Right lobe of liver (tissue), 6 donors: ENCODE measurements around the gene TMUB1. TPM values are rescaled to one million over a fixed set of nuclear protein-coding genes. Genes with fewer than 3 reads are reported as not detected.
A peak's percentile ranks its signal among the peaks of the same experiment; 100 is the strongest.

Experiments
- ATAC-seq, 4 donors: fragments of 200-7000 bp; cut with Tn5 transposase; one replicate each; pipeline ENCODE4 v1.9.1; 2020; ENCODE audit warnings: mild to moderate bottlenecking in 4 of 4, moderate library complexity in 4 of 4
- DNase-seq, 3 donors: peaks; one replicate each; pipeline ENCODE4 v3.0.0-alpha.2; 2020
- H3K27ac ChIP-seq, 3 donors: fragments of 200-600 bp; one replicate each; pipeline ENCODE4 v1.8.0; 2022
- H3K27me3 ChIP-seq, 2 donors: fragments of 200-600 bp; one replicate each; pipeline ENCODE4 v1.8.0; 2022
- H3K36me3 ChIP-seq, 4 donors: fragments of 200-600 bp; sonication (generic) in 1 of 4; one replicate each; pipeline versions ENCODE4 v1.5.1 to v1.8.0; 2017 to 2022; ENCODE audit warnings: control low read depth in 1 of 4
- H3K4me1 ChIP-seq, 4 donors: fragments of 200-600 bp; sonication (generic) in 1 of 4; one replicate each; pipeline versions ENCODE4 v1.5.1 to v1.8.0; 2017 to 2022; ENCODE audit warnings: control low read depth in 1 of 4
- H3K4me3 ChIP-seq, 3 donors: fragments of 200-600 bp; one replicate each; pipeline ENCODE4 v1.8.0; 2022
- H3K9me3 ChIP-seq, 4 donors: fragments of 200-600 bp; sonication (generic) in 1 of 4; one replicate each; pipeline versions ENCODE4 v1.5.1 to v1.8.0; 2017 to 2022; ENCODE audit warnings: control low read depth in 1 of 4
- POLR2A ChIP-seq: fragments of 450-650 bp; IDR thresholded peaks from one replicate; pipeline ENCODE4 v1.6.1; 2017; ENCODE audit warnings: antibody characterized with exemption, mild to moderate bottlenecking
- WGBS: methylation state at CpG from one replicate; pipeline ENCODE4 v1.1.6; 2018; ENCODE audit warnings: low coverage, low lambda C conversion rate; ENCODE audit not compliant: insufficient coverage; ENCODE audit errors: missing lambda C conversion rate; 5-methylcytosine and 5-hydroxymethylcytosine counted together
- intact Hi-C, 2 donors: fragments of 100-400 bp; cut with DNase I; formaldehyde crosslinking; loops; one replicate each; pipeline versions ENCODE4 v1.11.2 to v1.14.1; 2022
- total RNA-seq, 6 experiments: library from RNA; depleted of rRNA in 2 of 6; stranded (reverse); fragments of >200 nt in 2 of 6; fragmentation: NEBNext Ultra II Directional in 3 of 6; extraction: Animal tissue kit (Norgen Biotek cat#: 25700) in 3 of 6; gene quantifications; one replicate each; pipeline versions ENCODE4 v1.1.0 to v1.2.4, GENCODE V29; 2016 to 2023
- TF ChIP-seq, protein P1 (sequence below), 4 donors: fragments of 200-600 bp in 3 of 4; fragments of 450-650 bp in 1 of 4; IDR thresholded peaks; one replicate each; pipeline versions ENCODE4 v1.5.1 to v1.8.0; 2016 to 2022; ENCODE audit warnings: antibody characterized with exemption in 4 of 4, mild to moderate bottlenecking in 2 of 4
- donor health status: DM: no; HTN: yes; CAD: no.
- donor health status: DM: no; HTN: no; CAD: no.
- donor health status: DM: no; HTN: no; CAD: no.
- donor health status: DM: no; HTN: yes; CAD: no.
- donor health status: DM: no; HTN: yes; CAD: no.

The TMUB1 gene
- total RNA-seq, 6 experiments from 2014 or later = 27.7 to 63.1 (median 41.8) TPM

DNA sequence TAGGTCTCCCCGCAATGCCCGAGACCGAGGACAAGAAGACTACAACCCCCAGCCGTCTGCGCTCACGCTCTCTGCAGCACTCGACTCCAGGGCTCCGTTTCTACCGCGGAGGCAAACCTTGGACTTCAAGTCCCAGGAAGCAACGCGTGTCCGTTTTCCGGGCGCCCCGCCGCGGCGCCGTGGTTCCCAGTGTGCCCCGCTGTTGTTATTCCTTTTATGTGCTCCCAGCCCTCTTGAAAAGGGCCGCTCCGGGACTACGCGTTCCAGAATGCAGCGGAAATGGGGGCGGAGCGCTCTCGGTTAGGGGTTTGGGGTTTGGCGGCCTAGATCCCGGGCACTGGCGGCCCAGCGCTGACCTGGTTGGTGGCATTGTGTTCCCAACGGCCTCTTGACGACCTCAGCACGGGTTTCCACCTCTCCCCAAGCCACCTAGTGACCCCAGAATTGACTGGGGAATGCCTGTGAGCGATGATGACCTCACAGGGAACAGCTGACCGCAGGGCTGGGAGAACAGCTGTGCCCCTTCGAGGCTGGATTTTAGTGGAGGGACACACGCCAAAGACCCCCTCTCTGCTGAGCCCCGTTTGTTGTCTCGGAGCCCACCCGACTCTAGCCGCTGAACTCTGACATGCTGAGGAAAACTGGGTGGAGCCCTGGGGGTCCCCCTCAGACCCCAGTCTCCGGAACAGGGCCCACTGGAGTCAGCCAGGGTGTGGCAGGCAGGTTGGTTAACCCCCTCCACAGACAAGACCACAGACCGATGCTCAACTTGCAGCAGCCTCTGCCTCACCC lies 25.1 kb downstream of the TMUB1 start:
- 0% methylated on average over 10 of the region's 46 CpGs for WGBS
- TF ChIP-seq, protein P1, sequence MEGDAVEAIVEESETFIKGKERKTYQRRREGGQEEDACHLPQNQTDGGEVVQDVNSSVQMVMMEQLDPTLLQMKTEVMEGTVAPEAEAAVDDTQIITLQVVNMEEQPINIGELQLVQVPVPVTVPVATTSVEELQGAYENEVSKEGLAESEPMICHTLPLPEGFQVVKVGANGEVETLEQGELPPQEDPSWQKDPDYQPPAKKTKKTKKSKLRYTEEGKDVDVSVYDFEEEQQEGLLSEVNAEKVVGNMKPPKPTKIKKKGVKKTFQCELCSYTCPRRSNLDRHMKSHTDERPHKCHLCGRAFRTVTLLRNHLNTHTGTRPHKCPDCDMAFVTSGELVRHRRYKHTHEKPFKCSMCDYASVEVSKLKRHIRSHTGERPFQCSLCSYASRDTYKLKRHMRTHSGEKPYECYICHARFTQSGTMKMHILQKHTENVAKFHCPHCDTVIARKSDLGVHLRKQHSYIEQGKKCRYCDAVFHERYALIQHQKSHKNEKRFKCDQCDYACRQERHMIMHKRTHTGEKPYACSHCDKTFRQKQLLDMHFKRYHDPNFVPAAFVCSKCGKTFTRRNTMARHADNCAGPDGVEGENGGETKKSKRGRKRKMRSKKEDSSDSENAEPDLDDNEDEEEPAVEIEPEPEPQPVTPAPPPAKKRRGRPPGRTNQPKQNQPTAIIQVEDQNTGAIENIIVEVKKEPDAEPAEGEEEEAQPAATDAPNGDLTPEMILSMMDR (IDR thresholded peaks at IDR 0.05) = no peak
- TF ChIP-seq POLR2A = peak; percentile 79
- ATAC-seq = peak; percentile 79 to 89 (median 83)
- Histone ChIP-seq H3K9me3 (no peaks in the 10 kb centered on the region), H3K27me3 (no peaks in the 10 kb centered on the region), H3K4me3 (peak overlapping the region; percentile 72 to 92 (median 87)), H3K36me3 (no peaks in the 10 kb centered on the region), H3K4me1 (peaks cover 0 to 34% (median 13%) of the 10 kb centered on the region in 4 donors), H3K27ac (peak overlapping the region; percentile 89 to 96 (median 94))
- DNase-seq = peak; percentile 99
- intact Hi-C loops = no loop called here

DNA sequence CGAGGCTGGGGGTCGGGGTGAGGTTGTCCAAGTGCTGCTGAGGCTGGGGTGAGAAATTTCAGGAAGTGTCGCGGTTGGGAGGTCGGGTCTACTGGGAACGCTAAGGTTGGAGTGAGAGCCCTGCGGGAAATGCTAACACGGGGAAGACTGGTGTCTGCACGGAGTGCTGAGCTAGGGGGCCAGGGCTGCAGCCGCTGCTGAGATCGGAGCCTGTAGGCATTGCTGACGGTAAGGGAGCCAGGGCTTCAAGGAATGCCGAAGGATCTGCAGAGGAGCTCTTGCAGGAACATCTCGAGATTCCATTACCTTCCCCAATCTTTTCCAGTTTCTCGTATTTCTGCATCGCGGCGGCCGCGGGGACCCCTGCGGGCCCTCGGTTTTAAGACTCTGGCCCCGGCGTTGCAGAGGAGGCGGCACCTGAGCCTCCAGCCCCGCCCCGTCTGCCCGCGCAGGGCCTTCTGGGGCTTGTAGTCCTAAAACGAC lies 25.7 kb downstream of the TMUB1 start, which contains the start of gene CDK5:
Gene CDK5, minus strand, starts transcription at position 392 of the 483 bp plus-strand sequence. Its CDS starts 49 bp downstream, at position 343.
- peak within 1 kb of the TSS; percentile 72 to 92 (median 87) for H3K4me3 ChIP-seq
- peaks cover 0 to 34% (median 13%) of the 10 kb centered on the region in 4 donors for H3K4me1 ChIP-seq
- H3K27me3 ChIP-seq = no peaks in the 10 kb centered on the region
- DNase-seq (no peak), ATAC-seq (no peak)
- peak within 1 kb of the TSS; percentile 89 to 96 (median 94) for H3K27ac ChIP-seq
- H3K9me3 ChIP-seq = no peaks in the 10 kb centered on the region
- TF ChIP-seq, protein P1 (IDR thresholded peaks at IDR 0.05) = no peak
- no peak for TF ChIP-seq POLR2A
- H3K36me3 ChIP-seq = no peaks in the 10 kb centered on the region
- WGBS = 0% methylated on average over 29 of the region's 30 CpGs
- intact Hi-C loops = no loop called here

DNA sequence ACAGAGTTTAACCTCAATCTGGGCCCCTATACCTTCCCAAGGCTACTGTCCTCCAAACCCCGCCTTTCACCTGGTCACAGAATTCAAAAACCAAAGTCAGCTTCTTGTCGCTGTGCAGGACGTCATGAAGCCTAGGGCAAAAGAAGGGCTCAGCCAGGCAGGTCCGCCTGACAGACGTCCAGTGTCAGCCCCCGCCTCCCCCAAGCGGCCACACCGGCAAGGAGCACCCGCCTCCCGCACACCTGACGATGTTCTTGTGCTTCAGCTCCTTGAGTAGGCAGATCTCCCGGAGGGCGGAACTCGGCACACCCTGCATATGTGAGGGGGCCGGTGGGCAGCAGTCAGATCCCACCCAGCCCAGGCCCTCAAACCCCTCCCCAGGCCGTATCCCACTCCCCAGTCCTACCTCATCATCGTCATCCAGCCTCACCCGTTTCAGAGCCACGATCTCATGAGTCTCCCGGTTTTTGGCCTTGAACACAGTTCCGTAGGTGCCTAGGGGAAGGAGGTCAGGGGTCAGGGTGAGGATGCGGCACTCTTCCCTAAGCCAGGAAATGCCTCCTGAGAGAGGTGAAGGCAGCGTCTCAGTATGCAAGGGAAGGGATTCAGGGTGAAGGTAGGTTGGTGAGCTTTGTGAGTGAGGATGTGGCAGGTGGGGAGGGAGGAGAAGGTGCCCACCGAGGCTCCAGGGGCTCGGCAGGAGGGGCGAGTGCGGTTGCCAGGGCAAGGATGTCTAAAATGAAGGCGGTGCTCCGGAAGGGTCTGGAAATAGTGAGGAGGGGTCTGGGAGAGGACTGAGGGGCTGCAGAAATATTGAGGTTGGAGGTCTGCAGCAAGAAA lies 26.4 kb downstream of the TMUB1 start:
- intact Hi-C loops = no loop called here
- H3K4me1 ChIP-seq = peaks cover 0 to 31% (median 11%) of the 10 kb centered on the region in 4 donors
- peak overlapping the region; percentile 72 to 92 (median 79) for H3K4me3 ChIP-seq
- no peak for ATAC-seq
- 22% methylated on average over 19 of the region's 29 CpGs for WGBS
- H3K9me3 ChIP-seq = no peaks in the 10 kb centered on the region
- peak in 1 of 3 donors; percentile 39 for DNase-seq
- H3K27me3 ChIP-seq = no peaks in the 10 kb centered on the region
- no peak overlapping the region for H3K27ac ChIP-seq
- TF ChIP-seq, protein P1 (IDR thresholded peaks at IDR 0.05) = no peak
- no peak for TF ChIP-seq POLR2A
- no peaks in the 10 kb centered on the region for H3K36me3 ChIP-seq

DNA sequence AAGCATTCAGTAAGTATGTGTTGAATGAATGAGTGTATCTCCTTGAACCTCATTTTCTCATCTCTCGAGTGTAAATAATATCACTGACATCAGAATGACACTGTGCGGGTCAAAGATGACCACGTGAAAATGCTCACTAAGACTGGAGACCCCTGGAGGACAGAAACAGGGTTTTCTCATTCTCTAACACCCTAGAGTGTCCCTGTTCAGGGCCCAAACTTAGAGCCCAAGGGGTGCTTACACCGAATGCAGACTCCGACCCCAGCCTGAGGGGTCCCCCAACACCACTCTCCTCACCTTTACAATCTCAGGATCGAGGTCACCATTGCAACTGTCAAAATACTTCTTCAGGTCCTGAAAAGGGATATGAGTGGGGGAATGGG lies 27.0 kb downstream of the TMUB1 start:
- H3K27me3 ChIP-seq = no peaks in the 10 kb centered on the region
- H3K4me1 ChIP-seq = peaks cover 0 to 25% (median 8%) of the 10 kb centered on the region in 4 donors
- H3K9me3 ChIP-seq = no peaks in the 10 kb centered on the region
- WGBS = 89% methylated on average over 4 of the region's 6 CpGs
- DNase-seq (no peak), ATAC-seq (no peak)
- no peak overlapping the region for H3K27ac ChIP-seq
- H3K4me3 ChIP-seq = no peak overlapping the region
- H3K36me3 ChIP-seq = no peaks in the 10 kb centered on the region
- intact Hi-C loops = no loop called here
- TF ChIP-seq, protein P1 (IDR thresholded peaks at IDR 0.05) = no peak
- no peak for TF ChIP-seq POLR2A
